A549 treated with CpdA at 1 μM for 4 hours (cell line): ENCODE measurements around the gene RGS6. TPM values are rescaled to one million over a fixed set of nuclear protein-coding genes. Genes with fewer than 3 reads are reported as not detected.

ENCODE experiments used
- total RNA-seq: library from RNA; stranded (reverse); fragments of 200-300 nt; extraction: Qiagen RNA extraction; gene quantifications from 5 replicates; pipeline ENCODE4 v1.2.3, GENCODE V29; 2022; ENCODE audit warnings: low read depth

The RGS6 gene
- not detected in 5 replicates for total RNA-seq

GRCh38 chr14:71932229-71932981 lies at the start of gene RGS6:
RGS6 (plus strand) TSS chr14:71932429.

